ENCODE data around the gene SLU7. TPM values are rescaled to one million over a fixed set of nuclear protein-coding genes. Genes with fewer than 3 reads are reported as not detected.

SLU7 gene
- polyA plus RNA-seq (2013, experiment 1 of 2; ENCODE audit: insufficient read length): 34.9 TPM
- polyA plus RNA-seq (2013, experiment 2 of 2; ENCODE audit: insufficient read length): 36.1 TPM

- DNase-seq: peak; percentile 96
These were observed at the start of gene SLU7 for GRCh38 chr5:160418561-160419457. Gene SLU7, minus strand, starts transcription at chr5:160419081. Its CDS starts 3,787 bp downstream, at chr5:160415294.

DNA sequence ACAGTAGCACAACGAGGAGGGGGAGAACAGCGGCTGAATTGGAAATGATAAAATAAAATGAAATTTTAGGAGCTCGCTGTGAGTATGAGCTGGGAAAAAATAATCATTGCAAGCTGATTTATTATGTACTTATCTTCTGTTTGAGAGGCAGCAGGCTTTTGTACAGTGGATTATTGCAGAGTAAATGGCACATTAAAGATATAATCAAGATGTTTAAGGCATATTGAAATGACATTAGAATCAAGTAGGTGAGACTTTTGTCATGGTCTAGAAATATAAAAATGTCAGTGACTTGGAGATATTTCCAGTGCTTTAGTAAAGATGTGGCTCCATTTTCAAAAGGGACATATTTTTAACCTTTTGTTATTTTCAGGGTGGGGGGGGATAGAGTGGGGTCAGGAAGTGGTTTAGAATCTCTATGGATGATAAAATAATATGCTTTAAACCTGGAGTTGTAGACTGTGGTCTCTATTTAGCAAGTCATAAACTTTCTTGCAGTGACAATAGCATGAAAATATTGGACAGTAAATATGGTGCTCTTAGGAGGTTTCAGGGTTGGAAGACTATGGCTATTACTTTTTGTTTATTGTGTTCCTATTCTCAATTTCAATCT, 49.6 kb upstream of the SLU7 start:
- no peak for DNase-seq

DNA sequence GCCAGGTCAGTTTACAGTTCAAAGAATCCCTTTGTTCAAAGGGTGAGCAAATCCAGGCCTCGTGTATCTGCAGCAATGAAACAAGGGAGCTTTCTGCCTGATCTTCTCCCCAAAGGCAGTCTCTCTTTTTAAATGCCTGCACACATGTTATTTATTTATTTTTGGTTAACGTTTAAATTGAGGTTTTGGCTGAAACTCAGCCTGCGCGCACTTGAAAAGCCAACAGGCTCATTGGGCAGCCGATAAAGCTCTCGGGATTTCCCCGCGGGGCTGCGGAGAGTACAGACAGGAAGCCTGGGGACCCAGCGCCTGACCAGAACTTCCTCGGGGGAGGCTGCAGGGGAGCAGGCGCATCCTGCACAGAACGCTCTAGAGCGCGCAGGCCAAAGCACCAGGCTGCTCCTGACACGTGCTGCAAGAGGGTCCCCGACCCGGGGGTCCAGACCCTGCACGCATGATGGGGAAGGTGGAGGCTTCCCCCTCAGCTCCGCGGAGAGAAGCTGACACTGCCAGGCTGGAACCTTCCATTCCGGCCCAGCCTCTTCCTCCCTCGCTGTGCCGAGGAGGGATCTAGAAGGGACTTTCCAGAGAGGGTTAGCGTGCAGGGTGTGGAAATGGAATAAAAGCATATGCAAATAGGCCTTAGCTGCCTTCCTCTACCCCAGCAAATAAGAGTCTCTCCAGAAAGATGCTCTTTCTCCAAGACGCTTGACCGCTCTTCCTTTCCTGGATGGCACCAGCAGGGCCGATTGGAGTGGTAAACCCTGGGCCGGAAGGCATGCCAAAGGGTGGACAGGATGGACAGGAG, 48.9 kb upstream of the SLU7 start:
- peak; percentile 64 for DNase-seq

GRCh38 chr5:160466889-160467554, 48.1 kb upstream of the SLU7 start:
- DNase-seq: peak; percentile 14

GRCh38 chr5:160466116-160466515, 47.2 kb upstream of the SLU7 start:
- DNase-seq: no peak

- no peak for DNase-seq
These were observed 45.6 kb upstream of the SLU7 start for GRCh38 chr5:160464466-160464797.

DNA sequence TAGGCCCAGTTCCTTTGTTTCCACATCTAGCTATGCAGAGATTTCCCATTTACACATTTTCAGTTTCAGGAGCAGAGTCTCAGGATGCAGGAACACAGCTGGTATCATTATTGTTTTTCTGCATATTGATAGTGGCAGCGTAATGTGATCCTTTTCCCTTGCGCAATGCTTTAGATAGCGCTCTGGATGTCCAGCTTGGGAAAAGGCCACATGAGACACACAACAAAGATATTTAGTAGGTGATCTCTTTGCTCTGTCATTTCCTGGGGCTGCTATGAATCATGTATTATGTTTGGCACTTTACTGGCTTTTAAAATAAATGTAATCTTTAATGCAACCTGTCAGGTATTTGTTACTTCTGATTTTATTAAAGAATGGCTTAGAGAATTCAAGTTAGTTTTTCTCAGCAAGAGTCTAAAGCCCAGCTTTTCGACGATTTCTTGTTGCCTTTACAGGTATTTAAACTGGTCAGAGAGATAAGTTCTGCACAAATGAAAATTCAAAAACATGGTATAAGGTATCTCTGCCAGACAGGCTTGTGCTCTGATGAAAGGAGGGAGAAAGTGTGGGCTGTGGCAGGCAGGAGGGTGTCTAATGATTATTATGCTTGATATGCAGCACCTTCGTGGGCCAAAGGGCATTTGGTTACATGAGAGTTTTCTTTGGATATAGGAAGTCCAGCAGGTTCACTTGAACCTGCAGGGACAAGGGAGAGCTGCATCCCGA, 45.0 kb upstream of the SLU7 start:
- peak; percentile 62 for DNase-seq

DNA sequence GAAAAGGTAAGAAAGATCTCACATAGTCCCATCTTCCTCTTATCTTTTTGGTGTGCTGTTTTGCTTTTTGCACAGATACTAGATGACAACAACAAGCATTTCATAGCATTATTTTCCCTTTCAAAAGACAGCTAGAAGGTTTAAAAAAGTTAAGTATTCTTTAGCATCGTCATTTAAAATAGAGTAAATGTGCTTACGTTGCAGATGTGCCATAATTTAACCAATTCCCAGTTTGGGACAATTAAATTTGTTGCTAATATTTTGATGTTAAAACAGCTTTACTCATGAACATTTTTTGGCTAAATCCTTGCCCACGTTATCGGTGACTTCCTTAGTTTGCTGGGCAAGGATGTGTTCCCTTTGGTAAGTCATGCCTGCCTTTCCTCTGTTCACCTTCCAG, 44.3 kb upstream of the SLU7 start:
- no peak for DNase-seq

GRCh38 chr5:160462167-160462566, 43.3 kb upstream of the SLU7 start:
- no peak for DNase-seq

DNA sequence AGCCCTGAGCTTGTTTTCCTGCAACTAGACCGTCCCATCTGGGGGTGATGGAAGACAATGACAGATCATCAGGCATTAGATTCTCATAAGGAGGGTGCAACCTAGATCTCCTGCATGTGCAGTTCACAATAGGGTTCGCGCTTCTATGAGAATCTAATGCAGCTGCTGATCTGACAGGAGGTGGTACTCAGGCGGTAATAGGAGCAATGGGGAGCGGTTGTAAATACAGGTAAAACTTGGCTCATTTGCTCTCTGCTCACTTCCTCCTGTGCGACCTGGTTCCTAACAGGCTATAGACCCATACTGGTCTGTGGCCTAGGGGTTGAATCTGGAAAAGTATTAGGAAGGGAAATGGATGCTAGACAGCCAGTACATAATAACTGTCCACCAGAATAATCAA, 42.5 kb upstream of the SLU7 start:
- no peak for DNase-seq

GRCh38 chr5:160460377-160461049, 41.6 kb upstream of the SLU7 start:
- DNase-seq: no peak

GRCh38 chr5:160458806-160459800, 40.2 kb upstream of the SLU7 start:
- DNase-seq: no peak

- no peak for DNase-seq
These were observed 38.4 kb upstream of the SLU7 start for GRCh38 chr5:160457252-160457651.

DNA sequence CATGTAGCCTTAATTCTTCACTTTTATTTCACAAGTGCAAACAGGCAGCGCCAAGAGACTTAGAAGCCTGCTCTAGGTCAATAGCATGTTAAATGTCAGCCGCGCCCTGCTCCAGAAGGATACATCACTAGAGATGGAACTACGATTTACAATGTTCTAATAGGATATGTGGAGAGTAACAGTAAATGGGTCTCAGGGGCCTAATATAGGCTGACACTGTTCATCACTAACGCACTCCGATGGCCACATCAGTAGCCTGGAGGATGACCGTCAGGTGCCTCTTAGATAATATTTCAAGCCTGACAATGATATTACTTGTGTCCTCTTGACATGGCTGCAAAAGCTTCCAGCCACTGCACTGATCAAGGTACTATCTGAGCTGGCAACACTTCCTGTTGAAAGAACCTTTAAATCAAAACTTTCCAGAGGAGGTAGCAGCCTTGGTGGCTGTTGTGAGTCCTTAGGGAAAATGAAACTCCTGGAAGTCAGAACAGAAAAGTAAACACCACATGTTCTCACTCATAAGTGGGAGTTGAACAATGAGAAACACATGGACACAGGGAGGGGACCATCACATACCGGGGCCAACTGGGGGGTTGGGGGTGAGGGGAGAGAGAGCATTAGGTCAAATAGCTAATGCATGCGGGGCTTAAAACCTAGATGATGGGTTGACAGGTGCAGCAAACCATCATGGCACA, 37.7 kb upstream of the SLU7 start:
- no peak for DNase-seq

DNA sequence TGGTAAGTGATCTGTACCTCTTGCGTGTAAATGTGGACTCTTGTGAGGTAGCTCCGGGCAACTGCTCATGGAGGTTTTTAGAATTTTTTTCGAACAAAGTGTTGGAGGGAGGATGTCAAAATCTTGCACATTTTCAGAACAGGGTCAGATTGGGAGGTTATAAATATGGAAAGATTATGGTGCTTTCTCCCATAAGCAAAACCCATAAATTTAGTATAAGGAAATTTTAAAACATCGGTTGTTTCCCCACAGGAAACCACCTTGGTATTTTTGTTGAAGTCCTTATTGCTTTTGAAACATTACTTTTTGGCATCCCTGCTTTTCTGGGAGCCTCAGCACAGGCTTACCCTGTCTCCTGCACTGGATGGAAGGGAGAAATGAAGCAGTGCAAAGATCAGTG, 36.7 kb upstream of the SLU7 start:
- no peak for DNase-seq

GRCh38 chr5:160453751-160454150, 34.9 kb upstream of the SLU7 start:
- DNase-seq: no peak

- DNase-seq: no peak
These were observed 33.9 kb upstream of the SLU7 start for GRCh38 chr5:160452795-160453194.

GRCh38 chr5:160452036-160452435, 33.2 kb upstream of the SLU7 start:
- DNase-seq: no peak

DNA sequence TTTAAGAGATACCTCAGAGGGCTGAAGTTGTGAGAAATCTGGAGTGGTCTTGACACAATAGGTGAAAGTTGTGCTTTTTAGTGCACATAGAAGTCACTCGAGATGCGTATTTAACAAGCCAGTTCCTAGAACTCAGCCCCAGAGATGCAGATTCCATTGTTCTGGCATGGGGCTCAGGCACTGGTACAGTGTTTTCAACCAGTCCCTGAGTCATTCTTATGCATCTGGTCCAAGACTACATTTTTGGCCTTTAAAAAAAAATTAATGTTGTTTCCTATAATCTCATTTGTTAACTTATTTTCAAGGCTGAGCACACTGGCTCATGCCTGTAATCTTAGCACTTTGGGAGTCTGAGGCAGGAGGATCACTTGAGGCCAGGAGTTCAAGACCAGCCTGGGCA, 32.4 kb upstream of the SLU7 start:
- no peak for DNase-seq
